Activated T-cell treated with anti-CD3 and anti-CD28 coated beads, Interleukin-2, amount 50 U/mL, for 72 hours (primary cell): ENCODE data around the gene HLA-DMB. TPM values are rescaled to one million over a fixed set of nuclear protein-coding genes. Genes with fewer than 3 reads are reported as not detected.

Experiments
- ATAC-seq, 2 donors: fragments of 150-1000 bp; cut with Tn5 transposase; replicated peaks in 1 of 2; 2 replicates each; pipeline ENCODE4 v1.10.0; 2021; ENCODE audit warnings: moderate library complexity in 2 of 2, mild to moderate bottlenecking in 1 of 2
- DNase-seq, 2 donors: peaks; one replicate each; pipeline ENCODE4 v3.0.0; 2021 to 2022; ENCODE audit warnings: mixed read lengths in 1 of 2
- H3K27ac Mint-ChIP-seq: one replicate; pipeline ENCODE4 v1.8.0; 2022; ENCODE audit warnings: mild to moderate bottlenecking, moderate library complexity, mixed read lengths
- H3K27me3 Mint-ChIP-seq: one replicate; pipeline ENCODE4 v1.8.0; 2022; ENCODE audit warnings: low read depth, mixed read lengths
- H3K36me3 Mint-ChIP-seq, 2 donors: one replicate each; pipeline ENCODE4 v1.8.0; 2022; ENCODE audit warnings: mixed read lengths in 2 of 2, mild to moderate bottlenecking in 1 of 2; ENCODE audit not compliant: insufficient read depth in 2 of 2
- H3K4me1 Mint-ChIP-seq: one replicate; pipeline ENCODE4 v1.8.0; 2022; ENCODE audit warnings: low read depth, mixed read lengths
- H3K4me3 Mint-ChIP-seq, 2 donors: one replicate each; pipeline ENCODE4 v1.8.0; 2022; ENCODE audit warnings: mild to moderate bottlenecking in 2 of 2, mixed read lengths in 2 of 2, moderate library complexity in 2 of 2
- H3K9me3 Mint-ChIP-seq, 2 donors: one replicate each; pipeline ENCODE4 v1.8.0; 2022; ENCODE audit warnings: mixed read lengths in 2 of 2
- total RNA-seq, 2 donors: library from RNA; stranded (reverse); gene quantifications; one replicate each; pipeline ENCODE4 v1.2.3, GENCODE V29; 2022

HLA-DMB gene
- total RNA-seq, 2 donors from 2014 or later, result 3.4 to 3.6 TPM

- Mint-ChIP-seq H3K27me3 (no peaks in the 10 kb centered on the region), H3K4me1 (peaks cover 31% of the 10 kb centered on the region), H3K36me3 (peaks cover 27 to 39% of the 10 kb centered on the region in 2 donors), H3K9me3 (no peaks in the 10 kb centered on the region), H3K4me3 (peak overlapping the region; percentile 86 to 97), H3K27ac (peak overlapping the region; percentile 98)
- DNase-seq (peak; percentile 73 to 85), ATAC-seq (peak; percentile 10 to 16)
These were observed 28.2 kb upstream of the HLA-DMB start for GRCh38 chr6:32968867-32969684.

DNA sequence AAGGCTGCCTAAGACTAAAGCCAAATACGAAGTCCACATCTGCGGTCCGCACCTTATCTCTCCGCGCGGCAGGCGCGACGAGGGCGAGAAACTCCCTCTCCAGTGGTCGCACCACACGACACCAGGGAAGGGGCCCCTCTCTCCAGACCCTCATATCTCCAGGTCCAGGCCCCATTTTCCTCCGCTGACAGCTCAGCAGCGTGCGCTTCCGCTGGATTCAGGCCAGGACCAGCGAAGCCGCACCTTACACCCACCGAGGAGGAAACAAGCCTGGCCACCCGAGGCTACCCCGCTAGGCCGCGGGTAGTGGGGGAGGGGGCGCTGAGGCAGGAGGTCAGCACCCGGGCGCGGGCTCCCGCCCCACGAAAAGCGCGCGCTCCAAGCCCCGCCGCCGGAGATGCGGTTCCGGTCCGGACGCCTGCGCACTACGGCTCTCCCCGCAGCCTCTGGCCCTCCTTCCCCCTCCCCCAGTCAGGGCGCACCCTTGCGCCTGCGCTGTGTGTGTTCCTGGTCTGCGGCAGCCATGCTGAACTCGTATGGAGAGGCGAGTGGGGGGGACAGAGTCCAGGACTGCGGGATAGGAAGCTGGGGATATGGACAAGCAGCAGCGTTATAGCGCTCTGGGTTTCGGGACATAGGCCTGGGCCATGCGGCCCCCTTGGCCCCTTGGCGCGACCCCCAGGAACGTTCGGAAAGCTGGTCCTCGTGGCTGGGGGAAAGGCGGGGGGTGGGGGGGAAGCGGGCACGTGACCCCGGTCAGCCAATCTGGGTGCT is 27.5 kb upstream of the HLA-DMB start, which contains the start of gene BRD2:
TSS of gene BRD2 (plus strand) at position 502 of the 774 bp plus-strand sequence. CDS start 4,305 bp downstream, outside the sequence.
- DNase-seq, result peak; percentile 96 to 97
- peak; percentile 34 to 37 for ATAC-seq
- H3K4me3 Mint-ChIP-seq, result peak within 1 kb of the TSS; percentile 86 to 97
- H3K9me3 Mint-ChIP-seq, result no peaks in the 10 kb centered on the region
- H3K4me1 Mint-ChIP-seq, result peaks cover 34% of the 10 kb centered on the region
- H3K27me3 Mint-ChIP-seq, result no peaks in the 10 kb centered on the region
- H3K36me3 Mint-ChIP-seq, result peaks cover 20 to 31% of the 10 kb centered on the region in 2 donors
- H3K27ac Mint-ChIP-seq, result peak within 1 kb of the TSS; percentile 98

DNA sequence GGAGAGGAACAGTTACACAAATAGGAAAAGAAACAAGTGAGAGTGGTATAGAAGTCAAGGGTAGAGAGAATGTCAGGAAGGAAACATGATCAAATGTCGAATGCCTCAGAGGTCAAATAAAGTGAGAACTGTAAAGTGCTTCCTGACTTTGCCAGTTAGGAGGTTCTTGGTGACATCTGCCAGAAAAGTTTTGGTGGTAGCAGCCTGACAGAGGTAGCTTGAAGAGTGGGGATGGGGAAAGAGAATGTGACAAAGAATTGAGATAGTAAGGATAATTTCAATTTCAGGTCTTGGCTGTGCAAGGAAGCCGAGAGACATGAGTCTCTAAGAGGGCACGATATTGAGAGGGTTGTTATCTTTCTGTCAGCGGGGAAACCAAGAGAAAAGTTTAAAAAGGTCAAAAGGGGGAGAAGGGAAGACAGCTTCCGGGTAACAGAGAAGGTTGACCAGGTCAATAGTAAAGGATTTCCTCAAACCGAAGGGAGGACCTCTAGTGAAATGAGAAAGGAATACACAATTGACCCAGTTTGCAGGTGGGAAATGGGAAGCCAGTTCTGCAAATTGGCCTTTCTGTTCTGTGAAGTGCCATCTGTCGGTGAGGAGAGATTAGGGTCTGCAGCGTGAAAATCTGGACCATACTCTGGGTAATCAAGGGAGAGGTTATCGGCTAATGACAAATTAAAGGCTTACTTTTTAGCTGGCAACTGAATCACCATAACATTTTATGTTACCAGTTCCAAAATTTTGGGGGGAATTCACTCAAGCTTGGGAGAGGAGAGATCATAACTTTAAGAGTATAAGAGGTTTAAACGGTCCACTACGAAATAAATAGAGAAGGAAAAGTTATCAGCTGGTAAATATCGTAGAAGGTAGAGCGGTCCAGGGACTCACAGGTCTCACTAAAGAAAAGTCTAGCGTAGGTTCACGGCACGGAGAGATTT is 26.6 kb upstream of the HLA-DMB start:
- Mint-ChIP-seq H3K4me1 (peaks cover 38% of the 10 kb centered on the region), H3K9me3 (no peaks in the 10 kb centered on the region), H3K36me3 (peaks cover 13 to 22% of the 10 kb centered on the region in 2 donors), H3K27ac (peak overlapping the region; percentile 71), H3K4me3 (peak overlapping the region; percentile 82 to 86), H3K27me3 (no peaks in the 10 kb centered on the region)
- ATAC-seq (no peak), DNase-seq (no peak)

DNA sequence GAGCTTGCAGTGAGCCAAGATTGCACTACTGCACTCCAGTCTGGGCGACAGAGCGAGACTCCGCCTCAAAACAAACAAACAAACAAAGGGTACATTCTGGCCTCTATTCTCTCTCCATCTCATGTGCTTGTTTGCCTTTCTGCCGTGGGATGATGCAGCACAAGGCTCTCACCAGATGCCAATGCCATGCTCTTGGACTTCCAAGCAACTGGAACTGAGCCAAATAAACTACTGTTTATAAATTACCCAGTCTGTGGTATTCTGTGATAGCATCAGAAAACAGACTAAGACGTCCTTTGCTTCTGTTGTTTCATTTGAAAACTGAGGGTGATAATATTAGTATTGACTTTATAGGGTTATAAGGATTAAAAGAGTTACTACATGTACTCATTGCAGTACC is 23.9 kb upstream of the HLA-DMB start:
- Mint-ChIP-seq H3K9me3 (no peaks in the 10 kb centered on the region), H3K27me3 (no peaks in the 10 kb centered on the region), H3K4me1 (peaks cover 53% of the 10 kb centered on the region), H3K27ac (no peak overlapping the region), H3K4me3 (no peak overlapping the region), H3K36me3 (peaks cover 7 to 14% of the 10 kb centered on the region in 2 donors)
- DNase-seq (no peak), ATAC-seq (no peak)

GRCh38 chr6:32963866-32964265 is 23.0 kb upstream of the HLA-DMB start:
- H3K4me1 Mint-ChIP-seq, result peaks cover 53% of the 10 kb centered on the region
- peak overlapping the region in 1 of 2 donors; percentile 2 for H3K4me3 Mint-ChIP-seq
- no peaks in the 10 kb centered on the region for H3K9me3 Mint-ChIP-seq
- peaks cover 6 to 11% of the 10 kb centered on the region in 2 donors for H3K36me3 Mint-ChIP-seq
- no peak for ATAC-seq
- no peaks in the 10 kb centered on the region for H3K27me3 Mint-ChIP-seq
- H3K27ac Mint-ChIP-seq, result peak overlapping the region; percentile 68
- DNase-seq, result no peak

DNA sequence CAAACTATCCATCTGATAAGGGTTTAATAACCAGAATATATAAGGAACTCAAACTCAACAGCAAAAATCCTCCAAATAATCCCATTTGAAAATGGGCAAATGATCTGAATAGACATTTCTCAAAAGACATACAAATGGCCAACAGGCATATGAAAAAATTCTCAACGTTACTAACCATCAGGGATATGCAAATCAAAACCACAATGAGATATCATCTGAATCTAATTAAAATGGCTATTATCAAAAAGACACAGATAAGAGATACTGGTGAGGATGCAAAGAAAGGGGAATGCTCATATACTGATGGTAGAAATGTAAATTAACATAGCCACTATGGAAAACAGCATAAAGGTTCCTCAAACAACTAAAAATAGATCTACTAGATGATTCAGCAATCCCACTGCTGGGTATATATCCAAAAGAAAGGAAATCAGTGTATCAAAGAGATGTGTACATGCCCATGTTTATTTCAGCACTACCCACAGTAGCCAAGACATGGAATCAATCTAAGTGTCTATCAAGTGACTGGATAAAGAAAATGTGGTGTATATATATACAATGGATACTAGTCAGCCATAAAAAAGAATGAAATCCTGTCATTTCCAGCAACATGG is 21.5 kb upstream of the HLA-DMB start:
- DNase-seq (no peak), ATAC-seq (no peak)
- Mint-ChIP-seq H3K36me3 (peaks cover 2 to 7% of the 10 kb centered on the region in 2 donors), H3K4me1 (peaks cover 51% of the 10 kb centered on the region), H3K27ac (no peak overlapping the region), H3K4me3 (no peak overlapping the region), H3K9me3 (no peaks in the 10 kb centered on the region), H3K27me3 (no peaks in the 10 kb centered on the region)

- Mint-ChIP-seq H3K27ac (no peak overlapping the region), H3K4me3 (no peak overlapping the region), H3K4me1 (peaks cover 38% of the 10 kb centered on the region), H3K9me3 (no peaks in the 10 kb centered on the region), H3K36me3 (peaks cover 2 to 5% of the 10 kb centered on the region in 2 donors), H3K27me3 (no peaks in the 10 kb centered on the region)
- ATAC-seq (no peak), DNase-seq (no peak)
These were observed 19.7 kb upstream of the HLA-DMB start for GRCh38 chr6:32960563-32960962.

- Mint-ChIP-seq H3K27ac (no peak overlapping the region), H3K4me3 (no peak overlapping the region), H3K4me1 (peaks cover 42% of the 10 kb centered on the region), H3K27me3 (no peaks in the 10 kb centered on the region), H3K36me3 (peaks cover 0 to 1% of the 10 kb centered on the region in 2 donors), H3K9me3 (no peaks in the 10 kb centered on the region)
- DNase-seq, result no peak
- ATAC-seq, result no peak
These were observed 15.3 kb upstream of the HLA-DMB start for GRCh38 chr6:32956176-32956575.

GRCh38 chr6:32954986-32955802 is 14.4 kb upstream of the HLA-DMB start:
- peak overlapping the region; percentile 25 to 54 for H3K4me3 Mint-ChIP-seq
- no peak overlapping the region for H3K27ac Mint-ChIP-seq
- ATAC-seq, result peak; percentile 16 to 19
- H3K4me1 Mint-ChIP-seq, result peaks cover 45% of the 10 kb centered on the region
- H3K27me3 Mint-ChIP-seq, result no peaks in the 10 kb centered on the region
- peak; percentile 43 to 45 for DNase-seq
- no peaks in the 10 kb centered on the region for H3K36me3 Mint-ChIP-seq
- H3K9me3 Mint-ChIP-seq, result no peaks in the 10 kb centered on the region

GRCh38 chr6:32954267-32954666 is 13.4 kb upstream of the HLA-DMB start:
- Mint-ChIP-seq H3K4me1 (peaks cover 53% of the 10 kb centered on the region), H3K27ac (no peak overlapping the region), H3K9me3 (no peaks in the 10 kb centered on the region), H3K4me3 (peak overlapping the region; percentile 17 to 23), H3K36me3 (no peaks in the 10 kb centered on the region), H3K27me3 (no peaks in the 10 kb centered on the region)
- no peak for DNase-seq
- no peak for ATAC-seq

- Mint-ChIP-seq H3K4me1 (peaks cover 53% of the 10 kb centered on the region), H3K4me3 (peak overlapping the region in 1 of 2 donors; percentile 17), H3K36me3 (no peaks in the 10 kb centered on the region), H3K27me3 (no peaks in the 10 kb centered on the region), H3K9me3 (no peaks in the 10 kb centered on the region), H3K27ac (no peak overlapping the region)
- ATAC-seq (no peak), DNase-seq (no peak)
These were observed 12.9 kb upstream of the HLA-DMB start for GRCh38 chr6:32953775-32954174.
